GM12878 (cell line): ENCODE measurements around the gene FAM228B. TPM values are rescaled to one million over a fixed set of nuclear protein-coding genes. Genes with fewer than 3 reads are reported as not detected.

Experiments used
- BCL11A ChIP-seq: IDR thresholded peaks from 2 replicates; pipeline ENCODE4 v1.6.1; 2011; ENCODE audit warnings: low read depth, low read length
- CHD4 ChIP-seq: fragments of 200-600 bp; sonication (generic); IDR thresholded peaks from 2 replicates; pipeline ENCODE4 v1.6.1; 2016; ENCODE audit warnings: mild to moderate bottlenecking
- CREM ChIP-seq: IDR thresholded peaks from 2 replicates; pipeline ENCODE4 v1.6.1; 2014; ENCODE audit warnings: antibody characterized with exemption, low read depth
- EP300 ChIP-seq, 2 experiments: fragments of 150-350 bp in 1 of 2; IDR thresholded peaks; 2 replicates each; pipeline ENCODE4 v1.6.1; 2011 to 2012; ENCODE audit warnings: low read depth in 2 of 2, low read length in 2 of 2, borderline replicate concordance in 1 of 2, improper control_type of control experiment in 1 of 2, inconsistent platforms in 1 of 2; ENCODE audit not compliant: control insufficient read depth in 1 of 2
- ESRRA ChIP-seq: IDR thresholded peaks from 2 replicates; pipeline ENCODE4 v1.6.1; 2012; ENCODE audit warnings: mild to moderate bottlenecking, low read length, improper control_type of control experiment
- EZH2 ChIP-seq: IDR thresholded peaks from 2 replicates; pipeline ENCODE4 v1.6.1; 2012; ENCODE audit warnings: low read depth, mild to moderate bottlenecking, control low read depth, inconsistent platforms, low read length, borderline replicate concordance; ENCODE audit not compliant: control insufficient read depth
- FOXM1 ChIP-seq: IDR thresholded peaks from 2 replicates; pipeline ENCODE4 v1.6.1; 2012; ENCODE audit warnings: low read depth, mild to moderate bottlenecking, inconsistent platforms, low read length, moderate library complexity
- HDAC2 ChIP-seq: fragments of 200-600 bp; sonication (generic); IDR thresholded peaks from 2 replicates; pipeline ENCODE4 v1.6.1; 2017
- IKZF2 ChIP-seq, 2 experiments: fragments of 450-650 bp; IDR thresholded peaks; 2 replicates each; pipeline ENCODE4 v1.6.1; 2017; ENCODE audit warnings: mild to moderate bottlenecking in 2 of 2, moderate library complexity in 2 of 2
- MEF2B ChIP-seq: fragments of 450-650 bp; IDR thresholded peaks from 2 replicates; pipeline ENCODE4 v1.6.1; 2018; ENCODE audit warnings: mild to moderate bottlenecking, moderate library complexity; ENCODE audit not compliant: partially characterized antibody, poor library complexity, severe bottlenecking
- NFYB ChIP-seq: IDR thresholded peaks from 2 replicates; pipeline ENCODE4 v1.6.1; 2011; ENCODE audit warnings: low read depth, mild to moderate bottlenecking, low read length, improper control_type of control experiment, moderate library complexity; ENCODE audit not compliant: insufficient read depth
- POLR2AphosphoS2 ChIP-seq: IDR thresholded peaks from 2 replicates; pipeline ENCODE4 v1.6.1; 2011; ENCODE audit warnings: low read depth, mild to moderate bottlenecking, low read length, improper control_type of control experiment, moderate library complexity
- SMARCA5 ChIP-seq: fragments of 450-650 bp; IDR thresholded peaks from 2 replicates; pipeline ENCODE4 v1.6.1; 2017; ENCODE audit warnings: mild to moderate bottlenecking
- SPI1 ChIP-seq: IDR thresholded peaks from 2 replicates; pipeline ENCODE4 v1.6.1; 2011; ENCODE audit warnings: low read depth, mild to moderate bottlenecking, low read length, moderate library complexity, borderline replicate concordance; ENCODE audit not compliant: insufficient read depth
- SREBF2 ChIP-seq: IDR thresholded peaks from 2 replicates; pipeline ENCODE4 v1.6.1; 2012; ENCODE audit warnings: mild to moderate bottlenecking, low read length
- SRF ChIP-seq, 2 experiments: IDR thresholded peaks; 2 replicates each; pipeline ENCODE4 v1.6.1; 2011; ENCODE audit warnings: low read depth in 2 of 2, low read length in 2 of 2, mild to moderate bottlenecking in 1 of 2, moderate library complexity in 1 of 2
- TARDBP ChIP-seq: IDR thresholded peaks from 2 replicates; pipeline ENCODE4 v1.6.1; 2016; ENCODE audit warnings: borderline replicate concordance
- YY1 ChIP-seq: IDR thresholded peaks from 2 replicates; pipeline ENCODE4 v1.6.1; 2011; ENCODE audit warnings: low read depth, mild to moderate bottlenecking, low read length
- ZNF217 ChIP-seq: fragments of 450-650 bp; IDR thresholded peaks from 2 replicates; pipeline ENCODE4 v1.6.1; 2017; ENCODE audit warnings: antibody characterized with exemption, mild to moderate bottlenecking
- ZSCAN29 ChIP-seq: fragments of 450-650 bp; IDR thresholded peaks from 2 replicates; pipeline ENCODE4 v1.6.1; 2017; ENCODE audit warnings: mild to moderate bottlenecking, moderate library complexity
- polyA plus RNA-seq, 11 experiments: library from polyadenylated mRNA; depleted of rRNA in 4 of 11; unstranded in 6 of 11; stranded (reverse) in 5 of 11; fragments of >200 nt; fragmentation: Nextera tagmentation in 4 of 11; fragmentation: Illumina TruSeq in 1 of 11; extraction: Ambion mirVana in 4 of 11; extraction: Trizol in 1 of 11; gene quantifications; 1 replicate in 1 of 11; 2 replicates in 10 of 11; pipeline versions ENCODE4 v1.2.1 to v1.2.3, GENCODE V29; 2011 to 2016; ENCODE audit warnings: inconsistent platforms in 2 of 11, missing spikeins in 2 of 11, low read depth in 1 of 11
- total RNA-seq, 4 experiments: library from RNA; depleted of rRNA in 3 of 4; stranded (reverse); fragments of >200 nt in 3 of 4; fragmentation: Illumina TruSeq in 1 of 4; extraction: Trizol in 1 of 4; gene quantifications; 2 replicates each; pipeline versions ENCODE4 v1.2.1 to v1.2.3, GENCODE V29; 2013 to 2021
- TF ChIP-seq, protein P1 (sequence below): fragments of 450-650 bp; IDR thresholded peaks from 2 replicates; pipeline ENCODE4 v1.6.1; 2016; ENCODE audit warnings: mild to moderate bottlenecking
- TF ChIP-seq, protein P2 (sequence below): fragments of 150-350 bp; IDR thresholded peaks from 2 replicates; pipeline ENCODE4 v1.6.1; 2016; ENCODE audit warnings: low read depth, low read length
- TF ChIP-seq, protein P3 (sequence below): IDR thresholded peaks from 2 replicates; pipeline ENCODE4 v1.6.1; 2012; ENCODE audit warnings: low read depth, low read length, improper control_type of control experiment
- TF ChIP-seq, protein P4 (sequence below): fragments of 450-650 bp; IDR thresholded peaks from 2 replicates; pipeline ENCODE4 v1.6.1; 2017; ENCODE audit warnings: borderline replicate concordance

Gene FAM228B
- total and polyA plus RNA-seq, 10 of the 15 experiments (the other 5 are each of a cell fraction or from before 2014, with no cell fraction given): 3.9 to 11.0 (median 7.5) TPM

DNA sequence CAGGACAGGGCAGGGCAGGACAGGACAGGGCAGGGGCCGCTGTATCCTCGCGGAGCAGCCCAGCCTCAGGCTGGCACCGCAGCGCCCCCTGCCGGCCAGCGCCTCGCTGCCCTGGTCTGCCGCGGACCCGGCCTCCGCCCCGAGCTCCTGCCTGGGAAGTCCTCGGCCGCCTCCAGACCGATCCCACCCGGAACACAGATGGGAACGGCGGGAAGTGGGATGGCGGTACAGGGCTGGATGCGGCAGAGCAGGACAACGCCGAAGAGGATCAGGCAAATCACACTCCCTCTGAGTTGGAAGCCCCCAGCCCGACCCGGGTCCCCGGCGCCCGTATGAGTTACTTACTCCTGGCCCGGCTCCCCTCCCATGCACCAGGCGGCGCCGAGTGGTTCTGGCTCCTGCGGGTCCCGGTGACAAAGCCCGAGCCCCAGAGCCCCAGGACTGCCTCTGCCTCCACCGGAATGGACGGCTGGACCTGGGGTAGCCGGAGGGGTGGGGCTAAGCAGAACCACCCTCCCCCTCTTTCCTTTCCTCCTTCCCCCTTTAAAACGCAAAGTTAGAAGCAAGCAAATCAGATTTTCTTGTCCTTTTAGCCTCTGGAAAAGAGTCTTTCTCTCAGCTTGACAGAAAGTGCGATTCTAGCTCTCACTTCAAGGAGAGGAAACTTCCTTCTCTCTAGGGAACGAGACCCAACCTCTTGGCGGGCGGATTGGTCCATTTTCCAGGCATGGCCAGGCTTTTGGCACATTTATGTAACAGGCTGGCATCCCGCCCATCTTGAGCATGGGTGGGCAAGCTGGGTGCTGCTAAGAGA, 38.7 kb upstream of the FAM228B start, which contains the start of gene TP53I3 (continued):
- TF ChIP-seq EZH2: no peak
- TF ChIP-seq, protein P1, sequence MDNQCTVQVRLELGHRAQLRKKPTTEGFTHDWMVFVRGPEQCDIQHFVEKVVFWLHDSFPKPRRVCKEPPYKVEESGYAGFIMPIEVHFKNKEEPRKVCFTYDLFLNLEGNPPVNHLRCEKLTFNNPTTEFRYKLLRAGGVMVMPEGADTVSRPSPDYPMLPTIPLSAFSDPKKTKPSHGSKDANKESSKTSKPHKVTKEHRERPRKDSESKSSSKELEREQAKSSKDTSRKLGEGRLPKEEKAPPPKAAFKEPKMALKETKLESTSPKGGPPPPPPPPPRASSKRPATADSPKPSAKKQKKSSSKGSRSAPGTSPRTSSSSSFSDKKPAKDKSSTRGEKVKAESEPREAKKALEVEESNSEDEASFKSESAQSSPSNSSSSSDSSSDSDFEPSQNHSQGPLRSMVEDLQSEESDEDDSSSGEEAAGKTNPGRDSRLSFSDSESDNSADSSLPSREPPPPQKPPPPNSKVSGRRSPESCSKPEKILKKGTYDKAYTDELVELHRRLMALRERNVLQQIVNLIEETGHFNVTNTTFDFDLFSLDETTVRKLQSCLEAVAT: no peak
- TF ChIP-seq NFYB: no peak
- TF ChIP-seq CHD4: no peak
- no peak for TF ChIP-seq CREM
- peak; percentile 28 for TF ChIP-seq MEF2B
- TF ChIP-seq YY1: no peak; the same call in 1 of the 2 replicates
- TF ChIP-seq FOXM1: no peak
- TF ChIP-seq ZNF217: 0 out of 2 replicates have a peak, but pooled peaks have one; percentile 35
- peak; percentile 98 for TF ChIP-seq SMARCA5
- TF ChIP-seq, protein P2, sequence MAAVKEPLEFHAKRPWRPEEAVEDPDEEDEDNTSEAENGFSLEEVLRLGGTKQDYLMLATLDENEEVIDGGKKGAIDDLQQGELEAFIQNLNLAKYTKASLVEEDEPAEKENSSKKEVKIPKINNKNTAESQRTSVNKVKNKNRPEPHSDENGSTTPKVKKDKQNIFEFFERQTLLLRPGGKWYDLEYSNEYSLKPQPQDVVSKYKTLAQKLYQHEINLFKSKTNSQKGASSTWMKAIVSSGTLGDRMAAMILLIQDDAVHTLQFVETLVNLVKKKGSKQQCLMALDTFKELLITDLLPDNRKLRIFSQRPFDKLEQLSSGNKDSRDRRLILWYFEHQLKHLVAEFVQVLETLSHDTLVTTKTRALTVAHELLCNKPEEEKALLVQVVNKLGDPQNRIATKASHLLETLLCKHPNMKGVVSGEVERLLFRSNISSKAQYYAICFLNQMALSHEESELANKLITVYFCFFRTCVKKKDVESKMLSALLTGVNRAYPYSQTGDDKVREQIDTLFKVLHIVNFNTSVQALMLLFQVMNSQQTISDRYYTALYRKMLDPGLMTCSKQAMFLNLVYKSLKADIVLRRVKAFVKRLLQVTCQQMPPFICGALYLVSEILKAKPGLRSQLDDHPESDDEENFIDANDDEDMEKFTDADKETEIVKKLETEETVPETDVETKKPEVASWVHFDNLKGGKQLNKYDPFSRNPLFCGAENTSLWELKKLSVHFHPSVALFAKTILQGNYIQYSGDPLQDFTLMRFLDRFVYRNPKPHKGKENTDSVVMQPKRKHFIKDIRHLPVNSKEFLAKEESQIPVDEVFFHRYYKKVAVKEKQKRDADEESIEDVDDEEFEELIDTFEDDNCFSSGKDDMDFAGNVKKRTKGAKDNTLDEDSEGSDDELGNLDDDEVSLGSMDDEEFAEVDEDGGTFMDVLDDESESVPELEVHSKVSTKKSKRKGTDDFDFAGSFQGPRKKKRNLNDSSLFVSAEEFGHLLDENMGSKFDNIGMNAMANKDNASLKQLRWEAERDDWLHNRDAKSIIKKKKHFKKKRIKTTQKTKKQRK: no peak
- TF ChIP-seq BCL11A: no peak
- no peak for TF ChIP-seq HDAC2
- TF ChIP-seq, protein P3, sequence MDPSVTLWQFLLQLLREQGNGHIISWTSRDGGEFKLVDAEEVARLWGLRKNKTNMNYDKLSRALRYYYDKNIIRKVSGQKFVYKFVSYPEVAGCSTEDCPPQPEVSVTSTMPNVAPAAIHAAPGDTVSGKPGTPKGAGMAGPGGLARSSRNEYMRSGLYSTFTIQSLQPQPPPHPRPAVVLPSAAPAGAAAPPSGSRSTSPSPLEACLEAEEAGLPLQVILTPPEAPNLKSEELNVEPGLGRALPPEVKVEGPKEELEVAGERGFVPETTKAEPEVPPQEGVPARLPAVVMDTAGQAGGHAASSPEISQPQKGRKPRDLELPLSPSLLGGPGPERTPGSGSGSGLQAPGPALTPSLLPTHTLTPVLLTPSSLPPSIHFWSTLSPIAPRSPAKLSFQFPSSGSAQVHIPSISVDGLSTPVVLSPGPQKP: no peak
- TF ChIP-seq ZSCAN29: no peak
- TF ChIP-seq EP300 (IDR thresholded peaks at IDR 0.05; ENCODE audit: borderline replicate concordance in 1 of 2, control insufficient read depth in 1 of 2, low read depth in 2 of 2, low read length in 2 of 2): 0 out of 4 replicates have a peak, but pooled peaks of 1 of the 2 experiments have one; percentile 9
- TF ChIP-seq, protein P4, sequence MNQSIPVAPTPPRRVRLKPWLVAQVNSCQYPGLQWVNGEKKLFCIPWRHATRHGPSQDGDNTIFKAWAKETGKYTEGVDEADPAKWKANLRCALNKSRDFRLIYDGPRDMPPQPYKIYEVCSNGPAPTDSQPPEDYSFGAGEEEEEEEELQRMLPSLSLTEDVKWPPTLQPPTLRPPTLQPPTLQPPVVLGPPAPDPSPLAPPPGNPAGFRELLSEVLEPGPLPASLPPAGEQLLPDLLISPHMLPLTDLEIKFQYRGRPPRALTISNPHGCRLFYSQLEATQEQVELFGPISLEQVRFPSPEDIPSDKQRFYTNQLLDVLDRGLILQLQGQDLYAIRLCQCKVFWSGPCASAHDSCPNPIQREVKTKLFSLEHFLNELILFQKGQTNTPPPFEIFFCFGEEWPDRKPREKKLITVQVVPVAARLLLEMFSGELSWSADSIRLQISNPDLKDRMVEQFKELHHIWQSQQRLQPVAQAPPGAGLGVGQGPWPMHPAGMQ: no peak
- no peak for TF ChIP-seq ESRRA
- no peak for TF ChIP-seq TARDBP
- no peak for TF ChIP-seq SREBF2
- no peak for TF ChIP-seq SPI1
- TF ChIP-seq SRF (IDR thresholded peaks at IDR 0.05; ENCODE audit: low read depth in 2 of 2, low read length in 2 of 2): no peak
- TF ChIP-seq IKZF2 (IDR thresholded peaks at IDR 0.05): peak; percentile 78 to 88
- TF ChIP-seq POLR2AphosphoS2: no peak
